Measurements from ENCODE around the gene ADCY10.

DNA sequence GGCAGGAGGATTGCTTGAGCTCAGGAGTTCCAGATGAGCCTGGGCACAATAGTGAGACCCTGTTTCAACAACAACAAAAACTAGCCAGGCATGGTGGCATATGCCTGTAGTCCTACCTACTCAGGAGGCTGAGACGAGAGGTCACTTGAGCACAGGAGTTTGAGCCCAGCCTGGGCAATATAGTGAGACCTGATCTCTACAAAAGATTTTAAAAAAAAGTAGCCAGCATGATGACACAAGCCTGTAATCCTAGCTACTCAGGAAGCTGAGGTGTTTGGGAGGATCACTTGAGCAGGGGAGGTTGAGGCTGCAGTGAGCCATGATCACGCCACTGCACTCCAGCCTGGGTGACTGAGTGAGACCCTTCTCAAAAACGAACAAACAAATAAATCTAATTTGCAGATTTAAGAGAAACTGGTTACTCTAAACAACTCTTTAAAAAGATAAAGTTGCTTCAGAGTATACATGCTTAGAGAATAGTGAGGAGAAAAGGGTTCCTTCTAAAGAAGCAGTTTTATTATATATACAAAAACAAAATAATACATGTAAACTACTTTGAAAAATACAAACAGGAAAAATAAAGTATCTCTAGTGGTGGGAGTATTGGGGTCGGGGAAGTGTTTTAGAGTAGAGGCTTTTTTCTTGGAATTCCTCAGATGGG, 88.4 kb downstream of the ADCY10 start:
- TF ChIP-seq, protein P1, sequence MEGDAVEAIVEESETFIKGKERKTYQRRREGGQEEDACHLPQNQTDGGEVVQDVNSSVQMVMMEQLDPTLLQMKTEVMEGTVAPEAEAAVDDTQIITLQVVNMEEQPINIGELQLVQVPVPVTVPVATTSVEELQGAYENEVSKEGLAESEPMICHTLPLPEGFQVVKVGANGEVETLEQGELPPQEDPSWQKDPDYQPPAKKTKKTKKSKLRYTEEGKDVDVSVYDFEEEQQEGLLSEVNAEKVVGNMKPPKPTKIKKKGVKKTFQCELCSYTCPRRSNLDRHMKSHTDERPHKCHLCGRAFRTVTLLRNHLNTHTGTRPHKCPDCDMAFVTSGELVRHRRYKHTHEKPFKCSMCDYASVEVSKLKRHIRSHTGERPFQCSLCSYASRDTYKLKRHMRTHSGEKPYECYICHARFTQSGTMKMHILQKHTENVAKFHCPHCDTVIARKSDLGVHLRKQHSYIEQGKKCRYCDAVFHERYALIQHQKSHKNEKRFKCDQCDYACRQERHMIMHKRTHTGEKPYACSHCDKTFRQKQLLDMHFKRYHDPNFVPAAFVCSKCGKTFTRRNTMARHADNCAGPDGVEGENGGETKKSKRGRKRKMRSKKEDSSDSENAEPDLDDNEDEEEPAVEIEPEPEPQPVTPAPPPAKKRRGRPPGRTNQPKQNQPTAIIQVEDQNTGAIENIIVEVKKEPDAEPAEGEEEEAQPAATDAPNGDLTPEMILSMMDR (IDR thresholded peaks at IDR 0.05) = no peak
- no peak for TF ChIP-seq POLR2A (IDR thresholded peaks at IDR 0.05)

Data from right lobe of liver (tissue), 4 donors.